ENCODE measurements around the gene HLA-DMB.

Gene HLA-DMB

DNA sequence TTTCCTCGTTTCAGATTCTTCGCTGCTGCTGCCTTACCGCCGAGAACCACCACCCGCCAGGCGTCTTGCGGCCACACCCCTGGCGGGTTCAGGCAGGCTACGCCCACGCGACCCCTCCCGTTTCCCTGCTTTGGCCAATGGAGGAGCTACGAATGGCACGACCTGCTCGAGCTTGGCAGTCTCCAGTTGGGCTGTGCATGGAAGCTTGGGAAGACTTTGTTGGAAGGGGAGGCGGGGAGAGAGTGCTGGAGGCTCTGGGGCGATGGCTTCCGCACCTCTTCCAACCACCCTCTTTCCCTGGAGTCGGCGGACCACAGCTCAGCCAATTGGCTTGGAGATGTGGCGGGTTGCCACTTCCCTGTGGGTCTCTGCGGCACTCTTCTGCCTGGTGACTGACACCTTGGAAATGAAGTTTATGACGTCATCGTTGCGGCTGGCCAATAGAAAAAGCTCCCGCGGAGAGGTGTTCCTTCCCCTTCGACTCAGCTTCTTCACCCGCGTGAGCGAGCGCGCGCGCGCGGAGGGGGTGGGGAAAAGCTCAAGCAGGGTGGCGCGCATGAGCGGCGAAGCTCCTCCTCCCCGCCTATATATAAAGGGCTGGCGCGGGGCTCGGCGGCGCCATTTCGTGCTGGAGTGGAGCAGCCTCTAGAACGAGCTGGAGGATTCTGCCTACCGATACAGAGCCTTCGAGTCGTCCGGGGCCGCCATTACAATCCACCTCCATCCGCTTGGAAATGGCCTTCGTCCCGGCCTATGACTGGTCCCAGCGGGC, 30.9 kb upstream of the HLA-DMB start:
- DNase-seq, result peak; percentile 99 to 100

- DNase-seq, result no peak
Measured at GRCh38 chr6:32971242-32971580, 30.4 kb upstream of the HLA-DMB start.

DNA sequence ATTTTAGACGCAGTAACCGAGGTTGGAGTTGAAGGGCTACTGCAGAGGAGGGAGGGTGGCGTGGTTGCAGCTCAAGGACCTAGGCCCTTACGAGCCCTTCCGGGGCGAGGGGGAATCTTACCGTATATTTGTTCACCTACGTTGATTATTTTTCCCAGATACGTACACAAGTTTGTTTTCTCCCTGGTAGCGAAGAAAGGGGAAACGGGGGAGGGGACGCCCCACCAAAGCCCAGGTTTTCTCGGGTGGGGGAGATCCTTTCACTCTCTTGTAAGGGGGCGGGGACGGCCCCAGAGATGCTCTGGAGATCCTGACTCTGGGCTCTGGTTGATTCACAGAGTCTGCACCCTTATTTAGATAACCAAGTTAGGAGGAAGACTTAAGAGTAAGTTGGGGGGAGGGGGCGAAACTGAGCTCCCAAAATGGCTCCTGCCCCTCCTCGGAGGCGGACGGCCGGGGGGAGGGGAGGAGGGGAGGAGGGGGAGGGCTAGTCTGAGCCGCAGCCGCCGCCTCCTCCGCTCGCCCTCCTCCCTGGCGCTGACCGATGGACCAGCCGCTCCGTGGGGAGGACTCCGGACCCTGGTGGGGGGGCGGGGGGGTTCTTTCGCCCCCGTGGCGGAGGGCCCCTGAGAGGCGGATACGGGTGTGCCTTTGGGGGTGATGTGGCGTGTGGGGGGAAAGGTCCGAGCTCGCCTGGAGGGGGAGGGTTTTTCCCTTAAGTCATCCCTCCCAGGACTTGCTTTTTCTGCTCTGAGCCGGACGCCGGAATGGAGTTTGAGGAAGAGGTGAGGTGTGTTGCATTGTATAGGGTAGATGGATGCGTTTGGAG, 29.8 kb upstream of the HLA-DMB start:
- peak; percentile 76 to 84 for DNase-seq

DNA sequence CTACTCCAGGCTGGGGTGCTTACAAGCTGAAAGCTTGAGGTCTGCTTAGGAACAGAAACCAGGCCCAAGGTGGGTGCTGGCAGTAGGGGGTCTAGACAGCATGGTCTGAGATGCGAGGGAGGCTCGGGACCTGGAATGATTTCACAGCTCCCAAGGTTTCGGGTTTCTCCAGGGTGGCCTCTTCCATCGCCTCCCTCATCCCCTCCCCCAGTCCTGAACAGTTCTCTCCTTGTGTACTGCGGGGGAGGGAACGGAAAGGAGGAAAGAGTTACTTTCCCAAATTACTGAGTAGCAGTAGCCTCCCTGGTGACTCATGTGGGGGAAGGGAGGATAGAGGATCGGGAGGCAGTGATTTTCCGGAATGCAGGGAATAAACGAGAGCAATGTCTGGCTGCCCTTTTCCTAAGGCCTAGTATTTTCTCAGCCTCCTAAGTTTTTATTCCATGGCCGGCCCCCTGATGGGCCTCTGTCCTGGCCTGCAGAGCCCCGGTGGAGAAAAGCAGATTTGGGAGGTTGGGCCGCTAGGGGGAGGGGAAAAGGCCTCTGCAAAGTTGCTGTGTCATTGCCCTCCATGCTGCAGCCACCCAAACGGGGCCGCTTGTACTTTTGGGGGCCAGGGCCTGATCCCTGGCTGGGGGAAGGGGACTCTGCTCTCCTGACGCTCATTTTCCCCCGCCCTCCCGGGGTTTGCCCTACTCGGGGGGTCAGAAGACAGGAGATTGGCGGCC, 29.0 kb upstream of the HLA-DMB start:
- peak; percentile 71 to 72 for DNase-seq

- peak; percentile 60 to 82 for DNase-seq
Measured at GRCh38 chr6:32968867-32969684, 28.2 kb upstream of the HLA-DMB start.

DNA sequence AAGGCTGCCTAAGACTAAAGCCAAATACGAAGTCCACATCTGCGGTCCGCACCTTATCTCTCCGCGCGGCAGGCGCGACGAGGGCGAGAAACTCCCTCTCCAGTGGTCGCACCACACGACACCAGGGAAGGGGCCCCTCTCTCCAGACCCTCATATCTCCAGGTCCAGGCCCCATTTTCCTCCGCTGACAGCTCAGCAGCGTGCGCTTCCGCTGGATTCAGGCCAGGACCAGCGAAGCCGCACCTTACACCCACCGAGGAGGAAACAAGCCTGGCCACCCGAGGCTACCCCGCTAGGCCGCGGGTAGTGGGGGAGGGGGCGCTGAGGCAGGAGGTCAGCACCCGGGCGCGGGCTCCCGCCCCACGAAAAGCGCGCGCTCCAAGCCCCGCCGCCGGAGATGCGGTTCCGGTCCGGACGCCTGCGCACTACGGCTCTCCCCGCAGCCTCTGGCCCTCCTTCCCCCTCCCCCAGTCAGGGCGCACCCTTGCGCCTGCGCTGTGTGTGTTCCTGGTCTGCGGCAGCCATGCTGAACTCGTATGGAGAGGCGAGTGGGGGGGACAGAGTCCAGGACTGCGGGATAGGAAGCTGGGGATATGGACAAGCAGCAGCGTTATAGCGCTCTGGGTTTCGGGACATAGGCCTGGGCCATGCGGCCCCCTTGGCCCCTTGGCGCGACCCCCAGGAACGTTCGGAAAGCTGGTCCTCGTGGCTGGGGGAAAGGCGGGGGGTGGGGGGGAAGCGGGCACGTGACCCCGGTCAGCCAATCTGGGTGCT, 27.5 kb upstream of the HLA-DMB start, which contains the start of gene BRD2:
Gene BRD2 (plus strand): TSS at position 502 of the 774 bp plus-strand sequence. CDS start 4,305 bp downstream, outside the sequence.
- peak; percentile 98 for DNase-seq

GRCh38 chr6:32967151-32968091, 26.6 kb upstream of the HLA-DMB start:
- DNase-seq, result peak; percentile 40 to 53

DNA sequence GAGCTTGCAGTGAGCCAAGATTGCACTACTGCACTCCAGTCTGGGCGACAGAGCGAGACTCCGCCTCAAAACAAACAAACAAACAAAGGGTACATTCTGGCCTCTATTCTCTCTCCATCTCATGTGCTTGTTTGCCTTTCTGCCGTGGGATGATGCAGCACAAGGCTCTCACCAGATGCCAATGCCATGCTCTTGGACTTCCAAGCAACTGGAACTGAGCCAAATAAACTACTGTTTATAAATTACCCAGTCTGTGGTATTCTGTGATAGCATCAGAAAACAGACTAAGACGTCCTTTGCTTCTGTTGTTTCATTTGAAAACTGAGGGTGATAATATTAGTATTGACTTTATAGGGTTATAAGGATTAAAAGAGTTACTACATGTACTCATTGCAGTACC, 23.9 kb upstream of the HLA-DMB start:
- no peak for DNase-seq

DNA sequence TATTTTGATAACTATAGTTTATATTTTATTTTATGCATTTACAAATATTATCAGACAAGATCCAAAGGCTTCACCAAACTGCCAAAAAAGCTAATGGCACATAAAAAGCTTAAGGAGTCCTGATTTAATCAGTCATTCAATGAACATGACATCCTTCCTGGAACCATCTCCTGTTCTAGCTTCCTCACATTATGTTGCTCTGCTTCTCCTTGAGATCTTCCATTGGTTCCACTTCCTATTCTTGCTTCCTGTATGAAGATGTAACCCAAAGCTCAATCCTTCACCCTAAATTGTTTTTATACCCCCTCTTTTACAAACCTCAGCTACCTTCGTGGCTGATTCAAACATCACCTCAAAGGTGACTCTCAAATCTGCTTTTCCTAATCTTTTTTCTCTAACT, 23.0 kb upstream of the HLA-DMB start:
- no peak for DNase-seq

GRCh38 chr6:32962213-32962826, 21.5 kb upstream of the HLA-DMB start:
- no peak for DNase-seq

GRCh38 chr6:32960563-32960962, 19.7 kb upstream of the HLA-DMB start:
- DNase-seq, result no peak

GRCh38 chr6:32956176-32956575, 15.3 kb upstream of the HLA-DMB start:
- DNase-seq, result no peak

DNA sequence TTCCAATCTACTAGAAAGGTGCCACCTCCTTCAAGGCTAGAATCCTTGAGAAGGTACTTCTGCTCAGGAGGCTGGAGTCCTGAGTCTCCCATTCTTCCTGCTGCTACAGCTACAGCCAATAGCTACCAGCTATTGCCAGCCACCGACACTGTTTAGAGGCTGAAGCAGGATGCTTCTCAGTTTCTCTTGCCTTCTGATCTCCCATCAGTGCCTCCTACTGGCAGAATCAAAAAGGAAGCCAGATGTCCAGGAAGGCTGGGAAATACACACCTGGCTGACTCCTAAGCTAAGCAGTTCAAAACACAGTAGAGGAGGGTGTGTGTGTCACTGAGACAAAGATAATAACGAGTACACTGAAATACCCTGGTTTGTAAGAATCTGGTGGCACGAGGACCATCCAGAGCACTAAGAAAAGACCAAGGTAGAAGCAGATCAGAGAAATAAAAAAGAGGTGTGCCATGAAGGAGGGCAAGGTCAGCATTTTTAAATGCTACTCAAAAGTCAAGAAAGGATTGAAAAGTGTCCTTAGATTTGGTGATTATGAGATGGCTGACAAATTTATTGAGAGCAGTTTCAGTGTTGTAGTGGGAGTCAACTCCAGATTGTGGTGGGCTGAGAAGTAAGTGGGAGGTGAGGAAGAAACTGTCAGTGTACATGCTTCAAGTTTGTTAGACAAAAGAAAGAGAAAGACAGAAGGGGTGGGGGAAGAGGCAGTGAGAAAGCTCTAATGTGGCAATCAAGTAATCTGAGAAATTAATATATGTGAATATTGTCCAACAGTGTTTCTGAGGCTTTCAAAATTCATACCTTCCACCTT, 14.4 kb upstream of the HLA-DMB start:
- DNase-seq, result peak in 1 of 2 donors; percentile 61

GRCh38 chr6:32954267-32954666, 13.4 kb upstream of the HLA-DMB start:
- DNase-seq, result no peak

DNA sequence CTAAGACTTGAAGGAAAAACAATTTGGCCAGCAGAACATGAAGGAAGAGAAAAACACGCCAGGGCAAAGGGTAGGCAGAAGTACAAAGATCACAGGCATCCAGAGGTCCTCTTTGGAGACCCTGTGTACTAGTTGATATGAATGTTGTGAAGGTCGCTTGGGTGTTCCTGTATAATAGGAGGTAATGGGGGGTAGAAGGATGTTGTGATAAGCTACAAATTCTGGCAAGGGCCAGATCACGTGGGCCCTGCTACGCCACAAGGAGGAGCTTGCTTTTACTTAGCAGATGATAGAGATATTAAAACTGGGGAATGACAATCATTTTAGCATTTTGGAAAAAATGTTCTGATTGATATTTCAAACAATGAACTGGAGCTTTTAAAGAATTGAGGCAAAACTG, 12.9 kb upstream of the HLA-DMB start:
- no peak for DNase-seq

DNA sequence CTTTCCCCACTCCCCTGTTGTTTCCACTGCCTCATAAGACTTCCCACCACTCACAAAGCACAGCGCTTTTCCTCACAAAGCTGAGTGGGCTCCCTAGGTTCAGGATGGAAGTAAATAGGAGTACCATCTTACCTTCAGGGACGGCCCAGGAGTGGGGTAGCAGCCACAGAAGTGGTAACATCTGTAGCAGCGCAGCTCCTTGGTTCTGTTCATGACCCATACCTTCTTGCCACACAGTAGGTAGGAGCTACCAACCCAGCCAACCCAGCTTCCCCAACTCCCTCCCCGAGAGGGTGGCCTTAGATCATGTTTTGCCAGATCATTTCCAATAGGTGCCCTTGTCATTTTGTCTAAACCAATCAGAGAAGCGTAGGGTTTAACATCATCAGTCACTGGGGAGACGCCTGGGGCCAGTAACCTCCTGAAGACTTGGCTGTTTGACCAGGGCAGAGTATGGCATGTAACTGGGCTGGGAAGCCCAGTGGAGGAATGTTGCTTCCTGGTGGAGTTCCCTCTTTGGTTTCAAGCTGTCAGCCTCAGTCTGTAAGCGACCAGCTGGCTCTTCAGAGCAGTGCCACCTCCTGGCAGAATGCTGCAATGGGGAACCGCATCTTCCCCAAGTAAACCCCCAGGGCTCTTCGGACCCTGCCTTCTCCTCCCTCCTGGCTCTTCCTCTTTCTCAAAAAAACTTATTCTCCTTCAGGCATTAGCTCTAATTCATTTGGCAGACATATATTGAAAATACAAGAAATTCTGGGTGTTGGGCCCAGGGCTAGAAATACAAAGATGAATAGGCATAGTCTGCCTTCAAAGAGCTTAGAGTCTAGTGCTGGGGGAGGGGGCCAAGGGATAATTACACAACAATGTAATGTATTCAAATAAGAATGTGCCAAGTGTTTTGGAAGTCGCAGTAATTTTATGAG, 12.2 kb upstream of the HLA-DMB start, which contains the start of gene HLA-DMA:
Gene HLA-DMA (minus strand): TSS at position 281 of the 923 bp plus-strand sequence. CDS start 61 bp downstream, at position 220.
- DNase-seq, result peak; percentile 91 to 92

DNA sequence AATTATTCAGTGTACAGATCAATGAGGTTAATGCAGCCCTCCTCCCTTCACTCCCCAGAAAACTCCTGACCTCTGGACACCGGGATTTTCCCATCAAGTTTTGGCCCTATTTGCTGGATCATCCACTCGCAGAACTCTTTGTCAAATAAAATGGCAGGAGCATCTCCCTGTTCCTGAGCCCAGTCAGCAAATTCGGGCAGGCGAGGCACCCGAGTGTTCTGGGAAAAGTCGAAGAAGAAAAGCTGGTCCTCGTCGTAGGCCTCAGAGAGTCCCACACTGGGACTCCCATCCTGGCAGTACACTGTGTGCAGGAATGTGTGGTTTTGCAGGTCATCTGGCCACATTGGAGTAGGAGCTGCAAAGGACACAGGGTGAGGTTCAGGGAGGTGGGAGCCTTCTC, 9.6 kb upstream of the HLA-DMB start:
- no peak for DNase-seq

- no peak for DNase-seq
Measured at GRCh38 chr6:32950010-32950409, 9.2 kb upstream of the HLA-DMB start.
